ENCODE results near the gene KRTAP7-1.

The KRTAP7-1 gene

GRCh38 chr21:30779249-30779648 lies 50.3 kb downstream of the KRTAP7-1 start:
- ChIA-PET POLR2A (no interaction called here), CTCF (interaction anchor here (0.6 kb wide), 1 partner anchor 19 kb away, joined by 4 read pairs; no protein-coding TSS in a partner anchor)
- DNase-seq (ENCODE audit: extremely low spot score), result no peak
- TF ChIP-seq ELF4 (IDR thresholded peaks at IDR 0.05) (no peak), L3MBTL2 (conservative IDR thresholded peaks at IDR 0.05) (no peak), SUZ12 (IDR thresholded peaks at IDR 0.05) (no peak), ZNF384 (IDR thresholded peaks at IDR 0.05) (no peak)
